ENCODE measurements around the gene THSD4. TPM values are rescaled to one million over a fixed set of nuclear protein-coding genes. Genes with fewer than 3 reads are reported as not detected.

Gene THSD4
- total RNA-seq, 2 experiments from 2014 or later: not detected

DNA sequence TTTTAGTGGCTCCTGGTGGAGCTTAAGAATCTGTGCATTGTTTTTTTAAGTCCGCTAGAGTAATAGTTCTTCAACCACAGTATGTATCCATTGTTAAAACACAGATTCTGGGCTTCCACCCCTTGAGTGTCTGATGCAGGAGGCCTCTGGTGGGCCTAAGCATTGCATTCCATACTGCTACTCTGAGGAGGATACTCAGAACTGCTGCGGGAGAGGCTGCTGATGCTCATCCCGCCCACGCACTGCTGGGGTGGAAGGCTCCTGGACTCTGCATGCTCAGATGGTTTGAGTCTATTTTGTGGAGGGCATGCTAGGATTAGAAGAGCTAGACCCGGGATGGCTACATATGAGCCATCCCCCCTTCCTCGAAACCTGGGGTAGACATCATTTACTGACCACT is 74.4 kb downstream of the THSD4 start:
- Mint-ChIP-seq H3K27ac (no peak overlapping the region), H3K4me3 (no peak overlapping the region), H3K36me3 (ENCODE audit: low read depth) (no peaks in the 10 kb centered on the region), H3K9me3 (ENCODE audit: insufficient read depth) (no peaks in the 10 kb centered on the region), H3K4me1 (ENCODE audit: low read depth) (no peaks in the 10 kb centered on the region), H3K27me3 (ENCODE audit: low read depth) (no peaks in the 10 kb centered on the region)
- CTCF ChIA-PET: no interaction called here
- ATAC-seq: no peak
- POLR2A ChIA-PET: no interaction called here
- DNase-seq: no peak

DNA sequence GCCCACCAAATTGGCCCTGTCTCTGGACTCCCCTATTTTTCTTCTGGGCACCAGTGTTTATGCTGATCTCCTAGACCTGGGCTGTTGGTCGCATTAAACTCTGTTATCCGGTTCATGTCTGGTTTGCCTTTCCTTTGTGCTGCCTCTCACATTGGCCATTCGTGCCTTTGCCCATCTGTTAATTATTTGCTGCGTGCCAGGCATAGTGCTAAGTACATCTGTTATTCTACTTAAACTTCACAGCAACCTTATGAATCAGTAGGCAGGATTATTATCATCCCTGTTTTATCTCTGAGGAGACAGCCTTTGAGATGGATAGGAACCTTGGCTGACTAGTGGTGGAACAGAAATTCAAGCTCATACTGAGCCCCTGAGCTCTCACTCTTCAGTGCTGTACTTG is 76.0 kb downstream of the THSD4 start:
- DNase-seq (no peak), ATAC-seq (no peak)
- CTCF ChIA-PET: no interaction called here
- no peaks in the 10 kb centered on the region for H3K4me1 Mint-ChIP-seq (ENCODE audit: low read depth)
- H3K27me3 Mint-ChIP-seq (ENCODE audit: low read depth): no peaks in the 10 kb centered on the region
- no peaks in the 10 kb centered on the region for H3K9me3 Mint-ChIP-seq (ENCODE audit: insufficient read depth)
- no peak overlapping the region for H3K4me3 Mint-ChIP-seq
- no peak overlapping the region for H3K27ac Mint-ChIP-seq
- POLR2A ChIA-PET: no interaction called here
- no peaks in the 10 kb centered on the region for H3K36me3 Mint-ChIP-seq (ENCODE audit: low read depth)

DNA sequence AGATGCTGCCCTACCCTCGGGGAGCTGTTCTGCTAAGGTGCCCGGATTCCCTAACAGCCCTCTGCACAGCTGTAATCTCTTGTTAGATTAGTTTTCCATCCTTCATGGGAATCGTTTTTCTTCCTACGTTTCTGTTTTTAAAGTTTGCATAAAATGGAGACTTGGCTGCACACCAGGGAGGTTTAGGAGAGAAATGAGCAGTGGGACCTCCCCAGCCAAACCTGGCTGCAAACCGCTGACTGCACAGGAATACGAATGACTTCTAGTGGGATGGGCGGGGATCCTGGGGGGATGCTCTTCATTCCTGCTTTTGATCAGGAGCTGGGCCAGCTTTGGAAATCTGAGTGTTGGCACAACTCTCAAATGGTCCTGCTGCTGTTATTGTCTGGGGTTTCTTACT is 77.5 kb downstream of the THSD4 start:
- Mint-ChIP-seq H3K36me3 (ENCODE audit: low read depth) (no peaks in the 10 kb centered on the region), H3K4me1 (ENCODE audit: low read depth) (no peaks in the 10 kb centered on the region), H3K27ac (no peak overlapping the region), H3K4me3 (no peak overlapping the region), H3K27me3 (ENCODE audit: low read depth) (no peaks in the 10 kb centered on the region), H3K9me3 (ENCODE audit: insufficient read depth) (no peaks in the 10 kb centered on the region)
- no peak for DNase-seq
- POLR2A ChIA-PET: no interaction called here
- CTCF ChIA-PET: no interaction called here
- ATAC-seq: no peak

DNA sequence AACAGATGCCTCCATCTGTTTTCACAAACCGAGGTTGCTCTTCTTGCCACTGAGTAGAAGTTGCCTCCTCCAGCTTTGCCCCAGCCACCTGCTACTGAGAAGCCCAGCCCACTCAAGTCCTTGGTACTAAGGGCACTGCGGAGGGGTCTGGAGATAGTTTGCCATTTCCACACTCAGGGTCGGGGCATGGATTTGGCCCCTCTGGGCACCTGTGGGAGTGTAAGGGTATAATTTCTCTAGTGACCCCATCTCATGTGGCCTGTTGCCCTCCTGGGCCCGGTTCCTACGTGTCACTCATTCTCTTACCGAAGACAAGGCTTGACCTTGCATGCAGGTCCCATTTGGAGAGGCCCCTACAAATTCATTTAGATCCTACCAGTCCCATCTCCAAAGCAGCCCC is 79.0 kb downstream of the THSD4 start:
- ChIA-PET CTCF (no interaction called here), POLR2A (no interaction called here)
- Mint-ChIP-seq H3K4me1 (ENCODE audit: low read depth) (no peaks in the 10 kb centered on the region), H3K27me3 (ENCODE audit: low read depth) (no peaks in the 10 kb centered on the region), H3K36me3 (ENCODE audit: low read depth) (no peaks in the 10 kb centered on the region), H3K9me3 (ENCODE audit: insufficient read depth) (no peaks in the 10 kb centered on the region), H3K27ac (no peak overlapping the region), H3K4me3 (no peak overlapping the region)
- no peak for ATAC-seq
- DNase-seq: no peak

DNA sequence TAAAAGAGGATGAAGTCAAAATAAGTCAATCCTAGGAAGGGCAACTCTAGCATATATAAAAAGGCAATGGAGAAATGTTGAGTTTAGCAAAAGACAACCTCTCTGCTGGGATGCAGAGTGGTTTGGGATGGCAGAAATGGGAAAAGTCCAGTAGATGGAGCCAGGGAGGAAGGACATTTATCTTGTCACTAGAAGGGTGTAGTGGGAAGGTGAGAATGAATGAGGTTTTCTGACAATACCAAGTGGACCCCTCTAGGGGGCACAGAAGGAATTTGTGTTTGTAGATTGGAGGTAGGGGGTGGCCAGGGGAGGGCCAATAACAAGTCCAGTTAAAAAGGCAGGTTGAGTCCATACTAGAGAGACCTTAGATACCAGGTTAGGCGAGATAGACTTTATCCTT is 80.0 kb downstream of the THSD4 start:
- CTCF ChIA-PET: no interaction called here
- Mint-ChIP-seq H3K9me3 (ENCODE audit: insufficient read depth) (no peaks in the 10 kb centered on the region), H3K27me3 (ENCODE audit: low read depth) (no peaks in the 10 kb centered on the region), H3K4me1 (ENCODE audit: low read depth) (no peaks in the 10 kb centered on the region), H3K36me3 (ENCODE audit: low read depth) (no peaks in the 10 kb centered on the region), H3K4me3 (no peak overlapping the region), H3K27ac (no peak overlapping the region)
- no peak for ATAC-seq
- POLR2A ChIA-PET: no interaction called here
- no peak for DNase-seq

DNA sequence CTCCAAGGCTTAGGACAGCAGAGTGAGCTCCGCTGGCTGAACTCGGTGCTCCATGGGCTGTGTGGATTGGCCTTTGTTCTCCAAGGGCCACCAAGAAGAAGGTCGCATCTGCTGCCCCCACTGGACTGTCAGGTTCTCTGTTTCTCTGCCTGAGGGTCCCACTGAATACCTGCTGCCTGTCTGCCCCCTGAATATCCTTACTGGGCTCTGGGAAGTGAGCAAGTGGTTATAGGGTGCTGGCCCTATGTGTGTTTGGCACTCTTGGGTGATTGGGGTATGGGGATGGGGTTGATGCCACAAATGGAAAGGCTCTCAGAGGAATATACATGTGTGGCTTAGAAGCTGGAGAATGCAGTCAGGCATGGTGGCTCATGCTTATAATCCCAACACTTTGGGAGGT is 82.3 kb downstream of the THSD4 start:
- Mint-ChIP-seq H3K36me3 (ENCODE audit: low read depth) (no peaks in the 10 kb centered on the region), H3K9me3 (ENCODE audit: insufficient read depth) (no peaks in the 10 kb centered on the region), H3K27ac (no peak overlapping the region), H3K27me3 (ENCODE audit: low read depth) (no peaks in the 10 kb centered on the region), H3K4me3 (no peak overlapping the region), H3K4me1 (ENCODE audit: low read depth) (no peaks in the 10 kb centered on the region)
- ATAC-seq (no peak), DNase-seq (no peak)
- POLR2A ChIA-PET: no interaction called here
- CTCF ChIA-PET: no interaction called here

DNA sequence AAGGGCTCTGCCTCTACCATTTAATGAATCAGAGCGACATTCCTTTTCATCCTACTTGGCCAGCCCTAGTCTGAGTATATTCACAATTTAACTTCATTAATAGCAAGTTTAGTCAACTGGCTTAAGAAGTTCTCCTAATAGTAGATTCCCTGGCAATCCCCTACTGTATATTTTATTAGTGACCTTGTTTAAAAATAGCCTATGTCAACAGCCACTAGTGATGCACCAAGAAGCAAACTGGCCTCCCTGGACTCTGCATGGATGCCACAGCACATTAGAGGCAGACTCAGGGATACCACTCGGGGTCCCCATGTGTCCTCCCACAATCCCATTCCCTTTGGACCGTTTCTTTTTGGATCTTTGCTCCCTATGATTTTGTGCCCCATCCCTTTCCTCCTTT is 83.6 kb downstream of the THSD4 start:
- CTCF ChIA-PET: no interaction called here
- Mint-ChIP-seq H3K36me3 (ENCODE audit: low read depth) (no peaks in the 10 kb centered on the region), H3K4me1 (ENCODE audit: low read depth) (no peaks in the 10 kb centered on the region), H3K27ac (no peak overlapping the region), H3K4me3 (no peak overlapping the region), H3K27me3 (ENCODE audit: low read depth) (no peaks in the 10 kb centered on the region), H3K9me3 (ENCODE audit: insufficient read depth) (no peaks in the 10 kb centered on the region)
- POLR2A ChIA-PET: no interaction called here
- DNase-seq (no peak), ATAC-seq (no peak)

DNA sequence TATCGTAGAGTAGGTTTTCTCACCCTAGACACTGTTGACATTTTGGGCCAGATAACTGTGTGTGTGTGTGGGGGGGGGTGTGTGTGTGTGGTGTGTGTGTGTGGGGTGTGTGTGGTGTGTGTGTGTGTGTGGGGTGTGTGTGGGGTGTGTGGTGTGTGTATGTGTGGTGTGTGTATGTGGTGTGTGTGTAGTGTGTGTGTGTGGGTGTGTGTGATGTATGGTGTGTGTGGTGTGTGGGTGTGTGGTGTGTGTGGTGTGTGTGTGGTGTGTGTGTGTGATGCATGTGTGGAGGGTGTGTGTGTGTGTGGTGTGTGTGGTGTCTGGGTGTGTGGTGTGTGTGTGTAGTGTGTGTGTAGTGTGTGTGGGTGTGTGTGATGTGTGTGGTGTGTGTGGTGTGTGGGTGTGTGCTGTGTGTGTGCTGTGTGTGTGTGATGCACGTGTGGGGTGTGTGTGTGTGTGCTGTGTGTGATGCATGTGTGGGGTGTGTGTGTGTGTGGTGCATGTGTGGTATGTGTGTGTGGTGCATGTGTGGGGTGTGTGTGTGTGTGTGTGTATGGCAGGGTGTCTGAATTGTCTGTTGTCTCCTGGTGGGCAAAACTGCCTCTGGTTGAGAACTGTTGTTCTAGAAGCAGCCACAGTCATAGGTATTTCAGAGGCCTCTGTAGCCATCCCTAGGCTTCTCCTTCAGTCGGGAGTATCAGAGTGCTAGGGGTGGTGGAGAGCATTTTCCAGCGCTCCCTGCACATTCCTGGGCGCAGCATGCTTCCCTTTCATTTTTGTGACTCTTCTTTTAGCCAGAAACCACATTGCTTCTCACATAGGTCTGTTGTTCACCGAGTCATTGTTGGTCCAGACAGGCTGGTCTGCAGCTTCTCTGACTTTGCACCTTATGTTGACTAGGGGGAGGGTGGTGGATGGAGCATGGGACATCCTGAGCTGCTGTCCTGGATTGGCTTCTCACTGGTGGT is 84.4 kb downstream of the THSD4 start:
- H3K4me3 Mint-ChIP-seq: no peak overlapping the region
- no peaks in the 10 kb centered on the region for H3K4me1 Mint-ChIP-seq (ENCODE audit: low read depth)
- H3K27ac Mint-ChIP-seq: no peak overlapping the region
- H3K27me3 Mint-ChIP-seq (ENCODE audit: low read depth): no peaks in the 10 kb centered on the region
- H3K36me3 Mint-ChIP-seq (ENCODE audit: low read depth): no peaks in the 10 kb centered on the region
- ATAC-seq (no peak), DNase-seq (no peak)
- no peaks in the 10 kb centered on the region for H3K9me3 Mint-ChIP-seq (ENCODE audit: insufficient read depth)
- POLR2A ChIA-PET: no interaction called here
- CTCF ChIA-PET: no interaction called here

DNA sequence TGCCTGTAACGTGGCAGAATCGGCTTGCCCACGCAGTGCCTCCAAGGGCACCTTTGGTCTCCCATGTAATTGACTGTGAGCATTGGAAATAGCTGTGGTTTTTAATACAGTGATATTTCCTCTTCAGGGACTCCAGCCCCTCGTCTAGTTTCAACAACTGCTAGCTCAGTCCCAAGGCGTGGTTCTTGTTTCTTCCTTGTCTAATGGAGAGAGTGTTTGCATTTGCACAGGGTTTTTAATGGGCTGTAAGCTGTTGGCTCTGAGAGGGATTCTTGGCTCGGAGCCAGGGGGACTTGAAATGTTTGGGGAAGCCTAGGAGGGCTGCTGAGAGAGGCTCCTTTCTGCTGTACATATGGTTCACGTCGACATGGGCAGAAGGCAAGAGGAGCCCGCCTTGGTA is 86.2 kb downstream of the THSD4 start:
- CTCF ChIA-PET: no interaction called here
- no peak for ATAC-seq
- H3K4me3 Mint-ChIP-seq: no peak overlapping the region
- no peak for DNase-seq
- no peaks in the 10 kb centered on the region for H3K4me1 Mint-ChIP-seq (ENCODE audit: low read depth)
- no peaks in the 10 kb centered on the region for H3K27me3 Mint-ChIP-seq (ENCODE audit: low read depth)
- H3K36me3 Mint-ChIP-seq (ENCODE audit: low read depth): no peaks in the 10 kb centered on the region
- H3K9me3 Mint-ChIP-seq (ENCODE audit: insufficient read depth): no peaks in the 10 kb centered on the region
- no peak overlapping the region for H3K27ac Mint-ChIP-seq
- POLR2A ChIA-PET: no interaction called here

DNA sequence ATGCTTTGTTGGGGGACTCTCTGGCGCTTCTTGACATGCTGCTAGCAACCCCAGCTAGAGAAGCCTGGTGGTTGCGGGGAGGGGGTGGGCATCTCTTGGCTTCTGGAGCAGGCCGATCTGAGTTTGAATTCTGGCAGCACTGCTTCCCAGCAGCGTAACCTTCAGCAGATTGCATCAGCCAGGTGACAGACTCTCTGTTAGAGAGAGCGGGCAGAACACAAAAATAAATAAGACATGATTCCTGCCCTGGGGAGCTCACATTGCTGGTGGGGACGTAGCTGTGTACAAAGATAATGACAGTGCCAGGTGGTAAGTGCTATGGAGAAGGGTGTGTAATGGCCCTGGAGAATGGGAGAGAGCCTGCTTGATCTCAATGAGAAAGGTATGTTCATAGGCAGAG is 87.4 kb downstream of the THSD4 start:
- ChIA-PET CTCF (no interaction called here), POLR2A (no interaction called here)
- H3K4me1 Mint-ChIP-seq (ENCODE audit: low read depth): no peaks in the 10 kb centered on the region
- no peak overlapping the region for H3K27ac Mint-ChIP-seq
- no peak for DNase-seq
- H3K36me3 Mint-ChIP-seq (ENCODE audit: low read depth): no peaks in the 10 kb centered on the region
- ATAC-seq: no peak
- no peaks in the 10 kb centered on the region for H3K9me3 Mint-ChIP-seq (ENCODE audit: insufficient read depth)
- H3K4me3 Mint-ChIP-seq: no peak overlapping the region
- no peaks in the 10 kb centered on the region for H3K27me3 Mint-ChIP-seq (ENCODE audit: low read depth)

DNA sequence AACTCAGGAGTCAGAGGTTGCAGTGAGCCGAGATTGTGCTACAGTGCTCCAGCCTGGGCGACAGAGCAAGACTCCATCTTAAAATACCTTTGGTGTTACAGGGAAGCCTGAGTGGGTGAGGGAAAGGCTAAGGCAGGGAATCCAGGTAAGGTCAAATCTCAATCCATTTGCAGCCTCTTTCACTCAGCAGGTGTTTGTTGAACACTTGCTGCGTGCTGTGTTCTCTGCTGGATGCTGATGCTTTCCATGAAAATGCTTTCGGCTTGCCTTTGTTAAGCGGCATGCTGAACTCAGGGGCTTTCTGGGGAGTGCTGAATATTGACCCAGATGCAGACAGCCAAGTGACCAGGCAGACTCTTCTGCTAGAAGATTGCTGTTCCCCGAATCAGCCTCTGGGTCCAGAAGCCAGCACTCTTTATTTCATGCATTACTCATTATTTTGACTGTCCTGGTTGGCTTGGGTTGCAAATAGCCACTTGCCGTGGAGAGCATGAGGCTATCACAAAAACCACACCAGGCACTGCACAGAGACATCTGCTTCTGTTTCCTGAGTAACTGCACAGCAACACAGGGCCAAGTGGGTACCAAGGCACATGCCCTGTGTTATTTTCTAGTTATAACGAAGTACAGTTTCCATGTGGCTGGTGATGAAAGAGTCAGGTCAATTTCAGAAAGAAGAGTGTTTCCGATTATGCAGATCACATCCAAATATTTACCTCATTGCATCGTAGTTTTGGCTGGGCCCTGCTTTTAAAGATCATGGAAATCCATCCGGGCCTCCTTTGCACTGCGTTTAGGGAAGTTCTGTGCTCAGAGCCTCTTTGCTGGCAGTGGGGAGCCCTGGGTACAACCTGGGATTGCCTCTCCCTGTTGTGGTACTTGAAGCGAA is 88.6 kb downstream of the THSD4 start:
- ChIA-PET POLR2A (no interaction called here), CTCF (no interaction called here)
- Mint-ChIP-seq H3K4me1 (ENCODE audit: low read depth) (no peaks in the 10 kb centered on the region), H3K4me3 (no peak overlapping the region), H3K27ac (no peak overlapping the region), H3K27me3 (ENCODE audit: low read depth) (no peaks in the 10 kb centered on the region), H3K36me3 (ENCODE audit: low read depth) (no peaks in the 10 kb centered on the region), H3K9me3 (ENCODE audit: insufficient read depth) (no peaks in the 10 kb centered on the region)
- no peak for DNase-seq
- ATAC-seq: no peak

DNA sequence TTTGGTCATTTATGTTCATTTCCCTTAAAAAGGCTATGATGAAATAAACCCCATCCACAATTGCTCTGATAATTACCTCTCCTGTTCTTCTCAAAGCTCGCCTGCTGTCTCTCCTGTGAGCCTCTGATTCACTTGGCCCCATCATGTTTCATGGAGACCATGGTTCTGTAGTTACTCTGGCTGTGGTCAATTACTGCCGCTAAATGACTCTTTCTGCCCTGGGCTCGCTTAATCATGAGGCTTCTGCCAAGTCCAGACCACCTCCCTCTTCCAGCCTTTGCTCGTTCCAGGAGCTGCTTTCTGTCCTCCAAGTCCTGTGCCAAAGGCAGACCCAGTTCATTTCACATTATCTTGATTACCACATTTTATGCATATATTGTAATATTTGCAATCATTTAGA is 91.9 kb downstream of the THSD4 start:
- ChIA-PET POLR2A (no interaction called here), CTCF (no interaction called here)
- H3K27ac Mint-ChIP-seq: no peak overlapping the region
- no peaks in the 10 kb centered on the region for H3K9me3 Mint-ChIP-seq (ENCODE audit: insufficient read depth)
- no peak for DNase-seq
- H3K27me3 Mint-ChIP-seq (ENCODE audit: low read depth): peaks cover 2% of the 10 kb centered on the region
- no peaks in the 10 kb centered on the region for H3K36me3 Mint-ChIP-seq (ENCODE audit: low read depth)
- no peak overlapping the region for H3K4me3 Mint-ChIP-seq
- H3K4me1 Mint-ChIP-seq (ENCODE audit: low read depth): no peaks in the 10 kb centered on the region
- no peak for ATAC-seq

Data from activated CD8-positive, alpha-beta T cell treated with anti-CD3 and anti-CD28 coated beads, Interleukin-2, amount 10 ng/mL, durations not matched to agents 7 days and 5 days (primary cell).